Adrenal gland (tissue), 12 donors: ENCODE data around the gene TBC1D16. TPM values are rescaled to one million over a fixed set of nuclear protein-coding genes. Genes with fewer than 3 reads are reported as not detected.

Source experiments
- DNase-seq, 7 donors: peaks; one replicate each; pipeline ENCODE4 v3.0.0-alpha.2; 2019 to 2020
- H3K27ac ChIP-seq, 5 donors: fragments of 200-600 bp; sonication (generic) in 4 of 5; 1 replicate in 3 of 5; 2 replicates in 2 of 5; pipeline versions ENCODE4 v1.5.1 to v1.8.0; 2016 to 2020; ENCODE audit warnings: mild to moderate bottlenecking in 1 of 5
- H3K27me3 ChIP-seq: fragments of 200-600 bp; 2 replicates; pipeline ENCODE4 v1.8.0; 2021
- H3K36me3 ChIP-seq, 2 donors: fragments of 200-600 bp; replicated peaks in 1 of 2; 1 replicate in 1 of 2; 2 replicates in 1 of 2; pipeline versions ENCODE4 v1.5.1 to v1.8.0; 2018 to 2022
- H3K4me1 ChIP-seq, 2 donors: fragments of 200-600 bp; replicated peaks in 1 of 2; 1 replicate in 1 of 2; 2 replicates in 1 of 2; pipeline versions ENCODE4 v1.5.1 to v1.8.0; 2018 to 2021
- H3K4me3 ChIP-seq, 4 donors: fragments of 200-600 bp; sonication (generic) in 3 of 4; one replicate each; pipeline ENCODE4 v1.5.1; 2016 to 2018
- H3K9me3 ChIP-seq, 3 donors: fragments of 200-600 bp; sonication (generic) in 1 of 3; replicated peaks in 1 of 3; 1 replicate in 2 of 3; 2 replicates in 1 of 3; pipeline versions ENCODE4 v1.5.1 to v1.8.0; 2016 to 2021
- CTCF ChIP-seq, 6 experiments: fragments of 450-650 bp in 4 of 6; fragments of 200-600 bp in 2 of 6; sonication (generic) in 1 of 6; IDR thresholded peaks; 1 replicate in 5 of 6; 2 replicates in 1 of 6; pipeline versions ENCODE4 v1.5.1 to v1.8.0; 2016 to 2021; ENCODE audit warnings: antibody characterized with exemption in 6 of 6, mild to moderate bottlenecking in 2 of 6, moderate library complexity in 1 of 6
- POLR2A ChIP-seq, 2 donors: fragments of 450-650 bp; IDR thresholded peaks; one replicate each; pipeline ENCODE4 v1.6.1; 2017; ENCODE audit warnings: antibody characterized with exemption in 2 of 2, mild to moderate bottlenecking in 2 of 2, moderate library complexity in 1 of 2
- WGBS, 4 donors: extraction: QIAGEN DNeasy Blood & Tissue Kit in 2 of 4; methylation state at CpG; one replicate each; pipeline versions ENCODE4 v1.1.5 to v1.1.7; 2013 to 2017; 5-methylcytosine and 5-hydroxymethylcytosine counted together
- intact Hi-C, 2 donors: fragments of 100-400 bp; cut with DNase I; formaldehyde crosslinking; loops; one replicate each; pipeline versions ENCODE4 v1.14.1 to v1.15.0; 2022 to 2023
- polyA plus RNA-seq, 3 donors: library from polyadenylated mRNA; stranded (reverse); fragments of 200-250 nt in 2 of 3; fragments of 350-450 nt in 1 of 3; fragmentation: Illumina TruSeq in 1 of 3; extraction: RNeasy Lipid Tissue Mini Kit (QIAGEN cat#74804) in 1 of 3; gene quantifications; one replicate each; pipeline ENCODE4 v1.2.3, GENCODE V29; 2013 to 2014
- total RNA-seq, 9 donors: library from RNA; depleted of rRNA in 4 of 9; stranded (reverse); fragments of >200 nt in 4 of 9; fragments of 120-200 nt in 1 of 9; fragmentation: NEBNext Ultra II Directional in 1 of 9; extraction: Animal tissue kit (Norgen Biotek cat#: 25700) in 1 of 9; gene quantifications; one replicate each; pipeline versions ENCODE4 v1.1.0 to v1.2.4, GENCODE V29; 2013 to 2023
- donor health status: healthy with polysubstance abuse.
- donor health status: Bipolar disorder and iron deficiency.
- donor health status: DM: yes; HTN: yes; CAD: no.
- donor health status: DM: no; HTN: no; CAD: no.
- donor health status: DM: no; HTN: no; CAD: no.
- donor health status: DM: yes; HTN: yes; CAD: no.

TBC1D16 gene
- total and polyA plus RNA-seq, 12 donors = 4.2 to 62.5 (median 29.5) TPM

DNA sequence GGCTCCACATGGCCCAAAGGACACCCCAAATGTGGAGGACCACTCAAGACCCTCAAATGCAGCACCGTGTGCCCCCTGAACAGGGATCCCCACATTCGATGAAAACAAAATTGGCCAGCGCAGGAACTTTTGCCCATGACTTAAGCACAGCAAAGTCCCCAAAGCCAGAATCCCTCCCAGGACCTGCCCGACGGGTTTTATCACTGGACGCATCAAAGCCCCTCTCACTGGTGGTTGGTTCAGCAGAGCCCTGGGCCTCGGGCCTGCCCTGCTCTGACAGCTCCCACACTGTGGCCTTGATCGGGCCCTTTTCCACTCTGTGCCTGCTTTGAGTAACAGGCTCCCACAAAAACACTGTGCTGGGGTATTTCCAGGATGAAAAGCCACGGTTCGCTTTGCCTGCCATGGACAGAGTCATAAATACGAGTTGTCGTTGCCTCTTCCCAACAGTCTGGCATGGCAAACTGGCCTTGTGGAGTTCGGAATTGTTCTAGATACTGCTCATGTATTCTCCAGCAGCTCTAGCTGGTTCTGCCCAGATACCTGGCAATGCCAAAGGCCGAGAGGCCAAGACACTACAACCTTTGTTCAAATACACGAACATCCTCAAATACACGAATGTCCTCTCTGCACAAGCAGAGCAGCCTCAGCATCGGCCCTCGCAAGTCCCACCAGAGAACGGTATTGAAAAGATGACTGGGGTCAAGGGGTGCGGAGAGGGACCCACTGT lies 46.4 kb downstream of the TBC1D16 start:
- DNase-seq = peak in 2 of 7 donors; percentile 33 to 57
- Histone ChIP-seq H3K27ac (peak overlapping the region in 2 of 5 donors; percentile 60 to 80), H3K36me3 (no peaks in the 10 kb centered on the region), H3K4me1 (peaks cover 41 to 56% of the 10 kb centered on the region in 2 donors), H3K4me3 (no peak overlapping the region), H3K27me3 (no peaks in the 10 kb centered on the region), H3K9me3 (no peaks in the 10 kb centered on the region)
- TF ChIP-seq CTCF (IDR thresholded peaks at IDR 0.05) (no peak), POLR2A (IDR thresholded peaks at IDR 0.05) (no peak)
- 80 to 90% (median 82%) methylated on average over 14 to 20 of the region's 20 CpGs for WGBS, 4 donors
- intact Hi-C loops = no loop called here

DNA sequence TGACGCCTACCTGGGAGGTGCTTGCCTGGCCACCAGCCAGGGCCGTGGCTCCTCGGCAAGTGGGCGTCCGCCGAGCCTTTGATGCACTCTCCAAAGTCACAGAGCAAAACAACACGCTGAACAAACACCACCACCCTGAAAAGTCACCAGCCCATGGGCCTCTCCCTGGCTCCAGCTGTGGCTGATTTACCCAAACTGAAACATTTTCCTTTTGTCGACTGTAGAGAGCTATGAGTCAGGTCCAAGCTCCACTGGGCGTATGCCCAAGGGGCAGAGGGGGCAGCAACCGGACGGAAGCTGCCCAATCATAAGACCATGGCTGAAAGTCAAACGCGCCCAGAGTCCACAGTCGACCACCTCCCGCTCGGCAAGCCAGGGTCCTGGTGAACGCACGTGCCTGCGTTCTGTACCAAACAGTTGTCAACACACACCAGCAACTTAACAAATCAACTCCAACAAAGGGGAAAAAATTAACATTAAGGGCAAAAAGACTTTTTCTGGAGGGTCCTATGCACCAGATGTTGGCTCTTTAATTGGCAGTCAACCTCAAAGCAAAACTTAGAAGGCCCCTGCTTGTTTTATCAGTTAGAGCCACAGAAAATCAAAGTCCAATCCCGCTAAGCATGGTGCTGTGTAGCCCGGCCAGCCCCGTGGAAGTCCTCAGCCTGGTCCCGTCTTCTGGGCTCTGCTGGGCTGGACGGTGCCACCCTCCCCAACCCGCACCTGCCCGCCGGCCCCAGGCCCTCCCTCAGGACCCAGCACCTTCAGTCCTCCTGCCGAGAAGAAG lies 47.3 kb downstream of the TBC1D16 start:
- Histone ChIP-seq H3K27ac (peak overlapping the region in 3 of 5 donors; percentile 60 to 80 (median 68)), H3K27me3 (no peaks in the 10 kb centered on the region), H3K9me3 (no peaks in the 10 kb centered on the region), H3K4me1 (peaks cover 35 to 49% of the 10 kb centered on the region in 2 donors), H3K36me3 (no peaks in the 10 kb centered on the region), H3K4me3 (no peak overlapping the region)
- WGBS, 4 donors = 54 to 60% (median 56%) methylated on average over 27 to 28 of the region's 28 CpGs
- no peak for TF ChIP-seq CTCF (IDR thresholded peaks at IDR 0.05)
- TF ChIP-seq POLR2A (IDR thresholded peaks at IDR 0.05) = peak in 1 of 2 donors; percentile 50
- intact Hi-C loops = no loop called here
- DNase-seq = peak in 5 of 7 donors; percentile 69 to 85 (median 74)

GRCh38 chr17:79987935-79988184 lies 47.8 kb downstream of the TBC1D16 start:
- Histone ChIP-seq H3K36me3 (no peaks in the 10 kb centered on the region), H3K27me3 (no peaks in the 10 kb centered on the region), H3K27ac (peak overlapping the region in 3 of 5 donors; percentile 60 to 80 (median 68)), H3K4me3 (no peak overlapping the region), H3K4me1 (peaks cover 33 to 45% of the 10 kb centered on the region in 2 donors), H3K9me3 (no peaks in the 10 kb centered on the region)
- intact Hi-C loops = no loop called here
- no peak for DNase-seq
- WGBS, 4 donors = 60 to 69% (median 63%) methylated on average over 7 of the region's 7 CpGs
- TF ChIP-seq POLR2A (IDR thresholded peaks at IDR 0.05) = no peak
- TF ChIP-seq CTCF (IDR thresholded peaks at IDR 0.05) = no peak

GRCh38 chr17:79987187-79987934 lies 48.3 kb downstream of the TBC1D16 start:
- DNase-seq = peak in 2 of 7 donors; percentile 27 to 29
- Histone ChIP-seq H3K36me3 (no peaks in the 10 kb centered on the region), H3K4me1 (peaks cover 33 to 40% of the 10 kb centered on the region in 2 donors), H3K4me3 (no peak overlapping the region), H3K27ac (peak overlapping the region in 3 of 5 donors; percentile 60 to 80 (median 68)), H3K9me3 (no peaks in the 10 kb centered on the region), H3K27me3 (no peaks in the 10 kb centered on the region)
- intact Hi-C loops = no loop called here
- TF ChIP-seq CTCF (IDR thresholded peaks at IDR 0.05) (peak in 2 of 6 experiments; percentile 7 to 15), POLR2A (IDR thresholded peaks at IDR 0.05) (no peak)
- WGBS, 4 donors = 72 to 79% (median 76%) methylated on average over 18 of the region's 18 CpGs
